Panc1 (cell line): ENCODE results near the gene NUMB. TPM values are rescaled to one million over a fixed set of nuclear protein-coding genes. Genes with fewer than 3 reads are reported as not detected.

Source experiments
- ATAC-seq: fragments of 200-7000 bp; cut with Tn5 transposase; 2 replicates; pipeline ENCODE4 v1.9.1; 2020; ENCODE audit warnings: mild to moderate bottlenecking, moderate library complexity
- BruUV-seq: library from RNA; stranded (reverse); fragments of 400-500 nt; replicated peaks from 2 replicates; lab custom pipeline; 2021; lab: Mats Ljungman, UMichigan
- CTCF ChIA-PET: fragments of 300-600 bp; sonication (Branson Sonifier 250); formaldehyde crosslinking; loops from one replicate; lab custom pipeline; 2022; ENCODE audit warnings: antibody characterized with exemption; lab: Charles Lee
- POLR2A ChIA-PET: fragments of 300-600 bp; sonication (Branson Sonifier 250); formaldehyde crosslinking; loops from one replicate; lab custom pipeline; 2022; ENCODE audit warnings: antibody characterized with exemption; lab: Charles Lee
- DNase-seq: peaks from one replicate; pipeline ENCODE4 v3.0.0-alpha.2; 2010; ENCODE audit warnings: low read depth, low spot score
- H3K27ac ChIP-seq: 2 replicates; pipeline ENCODE4 v1.5.1; 2011; ENCODE audit warnings: mild to moderate bottlenecking, low read length, inconsistent platforms
- H3K27me3 ChIP-seq: fragments of 200-500 bp; sonication (Bioruptor generic); 2 replicates; pipeline ENCODE4 v1.6.0; 2014; ENCODE audit warnings: low read length, inconsistent platforms; ENCODE audit not compliant: control insufficient read depth, insufficient read depth
- H3K36me3 ChIP-seq: fragments of 200-500 bp; sonication (Bioruptor generic); 2 replicates; pipeline ENCODE4 v1.5.1; 2014; ENCODE audit warnings: inconsistent platforms, mild to moderate bottlenecking, low read length, moderate library complexity; ENCODE audit not compliant: control insufficient read depth, insufficient read depth
- H3K4me1 ChIP-seq: 2 replicates; pipeline ENCODE4 v1.5.1; 2011; ENCODE audit warnings: inconsistent platforms, mild to moderate bottlenecking, low read length, moderate library complexity; ENCODE audit not compliant: control insufficient read depth, insufficient read depth
- H3K4me3 ChIP-seq, 2 experiments: 2 replicates each; pipeline ENCODE4 v1.5.1; 2011 to 2012; ENCODE audit warnings: low read depth in 2 of 2, low read length in 2 of 2, mild to moderate bottlenecking in 2 of 2, inconsistent platforms in 1 of 2, moderate library complexity in 1 of 2
- H3K9me3 ChIP-seq: fragments of 200-500 bp; sonication (Bioruptor generic); 2 replicates; pipeline ENCODE4 v1.5.1; 2014; ENCODE audit warnings: low read depth, mild to moderate bottlenecking, inconsistent platforms, low read length, moderate library complexity; ENCODE audit not compliant: control insufficient read depth, insufficient read depth
- POLR2AphosphoS5 ChIP-seq: IDR thresholded peaks from 2 replicates; pipeline ENCODE4 v1.6.1; 2012; ENCODE audit warnings: mild to moderate bottlenecking, low read depth, low read length, moderate library complexity
- SIN3A ChIP-seq: IDR thresholded peaks from 2 replicates; pipeline ENCODE4 v1.6.1; 2012; ENCODE audit warnings: low read depth, mild to moderate bottlenecking, low read length, moderate library complexity, borderline replicate concordance; ENCODE audit not compliant: insufficient read depth
- TCF7L2 ChIP-seq: IDR thresholded peaks from 2 replicates; pipeline ENCODE4 v1.6.1; 2011; ENCODE audit warnings: mild to moderate bottlenecking, low read depth, low read length, inconsistent platforms
- in situ Hi-C: cut with HindIII; loops from 2 replicates; pipeline ENCODE4 v1.10.0; 2016; ENCODE audit warnings: low sequenced_read_pairs, low pct_unique_long_range_greater_than_20kb
- intact Hi-C: fragments of 100-400 bp; cut with micrococcal nuclease; formaldehyde crosslinking; loops from one replicate; pipeline ENCODE4 v1.10.0; 2022; ENCODE audit not compliant: unreplicated experiment
- total RNA-seq: library from RNA; stranded (reverse); gene quantifications from one replicate; pipeline ENCODE4 v1.2.1, GENCODE V29; 2021; ENCODE audit not compliant: unreplicated experiment
- TF ChIP-seq, protein P1 (sequence below): fragments of 450-650 bp; IDR thresholded peaks from 2 replicates; pipeline ENCODE4 v1.5.1; 2017; ENCODE audit warnings: mild to moderate bottlenecking
- TF ChIP-seq, protein P2 (sequence below), 2 experiments: IDR thresholded peaks; 2 replicates each; pipeline ENCODE4 v1.6.1; 2011 to 2012; ENCODE audit warnings: low read depth in 2 of 2, control low read depth in 1 of 2, low read length in 1 of 2, mild to moderate bottlenecking in 1 of 2, moderate library complexity in 1 of 2; ENCODE audit not compliant: insufficient read depth in 1 of 2

NUMB gene
- total RNA-seq, 1 experiment from 2014 or later, result 51.5 TPM

DNA sequence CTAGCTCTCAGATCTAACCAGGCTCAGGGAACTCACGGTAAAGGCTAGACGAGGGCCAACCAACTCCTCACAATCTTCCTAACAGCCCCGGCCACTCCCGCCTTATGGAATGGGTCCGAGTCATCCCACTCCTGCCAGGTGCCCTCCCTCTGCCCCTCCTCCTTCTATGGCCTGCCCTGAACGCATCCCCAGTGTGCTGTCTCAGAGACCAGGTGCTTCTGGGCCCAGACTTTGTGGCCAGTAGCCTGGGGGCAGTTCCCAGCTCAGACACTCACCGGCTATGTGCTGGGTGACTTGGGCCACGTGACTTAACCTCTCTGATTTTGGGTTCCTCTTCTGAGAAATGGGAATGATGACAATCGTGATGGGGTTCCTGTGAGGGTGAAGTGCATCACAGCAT is 198.5 kb downstream of the NUMB start:
- Histone ChIP-seq H3K4me1 (no peaks in the 10 kb centered on the region), H3K9me3 (no peaks in the 10 kb centered on the region), H3K27ac (no peak overlapping the region), H3K4me3 (no peak overlapping the region), H3K27me3 (no peaks in the 10 kb centered on the region), H3K36me3 (no peaks in the 10 kb centered on the region)
- in situ Hi-C loops (no loop called here), intact Hi-C loops (no loop called here)
- ChIA-PET CTCF (no interaction called here), POLR2A (no interaction called here)
- BruUV-seq, result no TSS peak
- ATAC-seq (no peak), DNase-seq (no peak)
- TF ChIP-seq, protein P1, sequence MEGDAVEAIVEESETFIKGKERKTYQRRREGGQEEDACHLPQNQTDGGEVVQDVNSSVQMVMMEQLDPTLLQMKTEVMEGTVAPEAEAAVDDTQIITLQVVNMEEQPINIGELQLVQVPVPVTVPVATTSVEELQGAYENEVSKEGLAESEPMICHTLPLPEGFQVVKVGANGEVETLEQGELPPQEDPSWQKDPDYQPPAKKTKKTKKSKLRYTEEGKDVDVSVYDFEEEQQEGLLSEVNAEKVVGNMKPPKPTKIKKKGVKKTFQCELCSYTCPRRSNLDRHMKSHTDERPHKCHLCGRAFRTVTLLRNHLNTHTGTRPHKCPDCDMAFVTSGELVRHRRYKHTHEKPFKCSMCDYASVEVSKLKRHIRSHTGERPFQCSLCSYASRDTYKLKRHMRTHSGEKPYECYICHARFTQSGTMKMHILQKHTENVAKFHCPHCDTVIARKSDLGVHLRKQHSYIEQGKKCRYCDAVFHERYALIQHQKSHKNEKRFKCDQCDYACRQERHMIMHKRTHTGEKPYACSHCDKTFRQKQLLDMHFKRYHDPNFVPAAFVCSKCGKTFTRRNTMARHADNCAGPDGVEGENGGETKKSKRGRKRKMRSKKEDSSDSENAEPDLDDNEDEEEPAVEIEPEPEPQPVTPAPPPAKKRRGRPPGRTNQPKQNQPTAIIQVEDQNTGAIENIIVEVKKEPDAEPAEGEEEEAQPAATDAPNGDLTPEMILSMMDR, result no peak
- TF ChIP-seq POLR2AphosphoS5 (no peak), TCF7L2 (no peak), SIN3A (no peak)
- TF ChIP-seq, protein P2, sequence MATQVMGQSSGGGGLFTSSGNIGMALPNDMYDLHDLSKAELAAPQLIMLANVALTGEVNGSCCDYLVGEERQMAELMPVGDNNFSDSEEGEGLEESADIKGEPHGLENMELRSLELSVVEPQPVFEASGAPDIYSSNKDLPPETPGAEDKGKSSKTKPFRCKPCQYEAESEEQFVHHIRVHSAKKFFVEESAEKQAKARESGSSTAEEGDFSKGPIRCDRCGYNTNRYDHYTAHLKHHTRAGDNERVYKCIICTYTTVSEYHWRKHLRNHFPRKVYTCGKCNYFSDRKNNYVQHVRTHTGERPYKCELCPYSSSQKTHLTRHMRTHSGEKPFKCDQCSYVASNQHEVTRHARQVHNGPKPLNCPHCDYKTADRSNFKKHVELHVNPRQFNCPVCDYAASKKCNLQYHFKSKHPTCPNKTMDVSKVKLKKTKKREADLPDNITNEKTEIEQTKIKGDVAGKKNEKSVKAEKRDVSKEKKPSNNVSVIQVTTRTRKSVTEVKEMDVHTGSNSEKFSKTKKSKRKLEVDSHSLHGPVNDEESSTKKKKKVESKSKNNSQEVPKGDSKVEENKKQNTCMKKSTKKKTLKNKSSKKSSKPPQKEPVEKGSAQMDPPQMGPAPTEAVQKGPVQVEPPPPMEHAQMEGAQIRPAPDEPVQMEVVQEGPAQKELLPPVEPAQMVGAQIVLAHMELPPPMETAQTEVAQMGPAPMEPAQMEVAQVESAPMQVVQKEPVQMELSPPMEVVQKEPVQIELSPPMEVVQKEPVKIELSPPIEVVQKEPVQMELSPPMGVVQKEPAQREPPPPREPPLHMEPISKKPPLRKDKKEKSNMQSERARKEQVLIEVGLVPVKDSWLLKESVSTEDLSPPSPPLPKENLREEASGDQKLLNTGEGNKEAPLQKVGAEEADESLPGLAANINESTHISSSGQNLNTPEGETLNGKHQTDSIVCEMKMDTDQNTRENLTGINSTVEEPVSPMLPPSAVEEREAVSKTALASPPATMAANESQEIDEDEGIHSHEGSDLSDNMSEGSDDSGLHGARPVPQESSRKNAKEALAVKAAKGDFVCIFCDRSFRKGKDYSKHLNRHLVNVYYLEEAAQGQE (IDR thresholded peaks at IDR 0.05; ENCODE audit: insufficient read depth in 1 of 2, low read depth in 2 of 2, low read length in 1 of 2), result no peak

DNA sequence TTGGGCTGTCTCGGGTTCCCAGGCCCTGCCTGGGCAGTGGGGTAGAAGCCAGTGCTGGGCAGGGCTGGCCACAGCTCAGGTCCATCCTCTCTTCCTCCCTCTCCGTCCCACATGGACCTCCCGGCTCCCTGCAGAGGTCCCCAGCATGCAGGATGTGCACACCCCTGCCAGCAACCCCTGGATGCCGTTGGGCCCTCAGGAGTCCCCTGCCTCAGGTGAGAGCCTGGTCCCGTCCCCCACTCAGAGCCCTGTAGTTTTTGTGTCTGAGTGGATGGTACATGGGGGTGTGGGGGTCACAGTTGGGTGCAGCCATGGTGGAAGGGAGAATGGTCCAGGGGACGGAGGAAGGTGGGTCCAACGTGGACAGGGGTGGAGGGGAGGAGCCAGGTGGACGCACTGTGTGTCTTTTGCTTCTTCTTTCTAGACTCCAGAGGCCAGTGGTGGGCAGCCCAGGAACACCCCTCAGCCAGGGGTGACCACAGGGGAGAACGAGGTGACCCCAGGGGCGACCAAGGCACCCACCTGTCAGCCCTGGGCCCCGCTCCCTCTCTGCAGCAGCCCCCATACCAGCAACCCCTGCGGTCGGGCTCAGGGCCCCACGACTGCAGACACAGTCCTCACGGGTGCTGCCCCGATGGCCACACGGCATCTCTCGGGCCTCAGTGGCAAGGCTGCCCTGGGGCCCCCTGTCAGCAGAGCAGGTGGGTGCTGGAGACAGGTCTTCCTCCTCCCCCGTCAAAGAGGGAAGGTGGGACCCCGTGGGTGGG is 199.3 kb downstream of the NUMB start:
- no TSS peak for BruUV-seq
- DNase-seq, result no peak
- in situ Hi-C loops (no loop called here), intact Hi-C loops (no loop called here)
- no peak for ATAC-seq
- POLR2A ChIA-PET, result no interaction called here
- Histone ChIP-seq H3K4me3 (no peak overlapping the region), H3K27me3 (no peaks in the 10 kb centered on the region), H3K4me1 (no peaks in the 10 kb centered on the region), H3K36me3 (no peaks in the 10 kb centered on the region), H3K27ac (no peak overlapping the region), H3K9me3 (no peaks in the 10 kb centered on the region)
- CTCF ChIA-PET, result no interaction called here
- TF ChIP-seq, protein P1, result no peak
- TF ChIP-seq SIN3A (no peak), POLR2AphosphoS5 (no peak), TCF7L2 (no peak)
- TF ChIP-seq, protein P2 (IDR thresholded peaks at IDR 0.05; ENCODE audit: insufficient read depth in 1 of 2, low read depth in 2 of 2, low read length in 1 of 2), result no peak
